Vagina (tissue), 2 donors: ENCODE measurements around the gene MERTK. TPM values are rescaled to one million over a fixed set of nuclear protein-coding genes. Genes with fewer than 3 reads are reported as not detected.

Experiments
- DNase-seq, 2 donors: peaks; one replicate each; pipeline ENCODE4 v3.0.0-alpha.2; 2017; ENCODE audit errors: extremely low spot score in 2 of 2
- H3K27ac ChIP-seq: fragments of 200-600 bp; sonication (generic); one replicate; pipeline ENCODE4 v1.5.1; 2019
- H3K27me3 ChIP-seq: fragments of 200-600 bp; sonication (generic); one replicate; pipeline ENCODE4 v1.5.1; 2019
- H3K36me3 ChIP-seq, 2 donors: fragments of 200-600 bp; sonication (generic); one replicate each; pipeline ENCODE4 v1.5.1; 2017 to 2019
- H3K4me1 ChIP-seq: fragments of 200-600 bp; sonication (generic); one replicate; pipeline ENCODE4 v1.5.1; 2019
- H3K4me3 ChIP-seq, 2 donors: fragments of 200-600 bp; sonication (generic); 1 replicate in 1 of 2; 2 replicates in 1 of 2; pipeline ENCODE4 v1.5.1; 2016 to 2019
- H3K9me3 ChIP-seq: fragments of 200-600 bp; sonication (generic); one replicate; pipeline ENCODE4 v1.5.1; 2019
- POLR2A ChIP-seq, 2 donors: fragments of 450-650 bp; IDR thresholded peaks; one replicate each; pipeline ENCODE4 v1.6.1; 2017; ENCODE audit warnings: antibody characterized with exemption in 2 of 2, mild to moderate bottlenecking in 2 of 2, moderate library complexity in 2 of 2
- POLR2AphosphoS5 ChIP-seq, 2 donors: sonication (generic); formaldehyde crosslinking; IDR thresholded peaks; one replicate each; pipeline ENCODE4 v1.9.0; 2017; ENCODE audit warnings: antibody characterized with exemption in 2 of 2, mild to moderate bottlenecking in 2 of 2, low read depth in 1 of 2; ENCODE audit not compliant: insufficient read depth in 1 of 2
- intact Hi-C: fragments of 100-400 bp; cut with DNase I; formaldehyde crosslinking; loops from one replicate; pipeline ENCODE4 v1.15.1; 2023
- total RNA-seq: library from RNA; depleted of rRNA; stranded (reverse); fragments of >200 nt; gene quantifications from one replicate; pipeline ENCODE4 v1.2.3, GENCODE V29; 2016
- TF ChIP-seq, protein P1 (sequence below), 3 experiments: fragments of 450-650 bp in 2 of 3; fragments of 200-600 bp in 1 of 3; sonication (generic) in 1 of 3; IDR thresholded peaks; one replicate each; pipeline ENCODE4 v1.5.1; 2017 to 2019; ENCODE audit warnings: antibody characterized with exemption in 3 of 3, mild to moderate bottlenecking in 2 of 3, moderate library complexity in 2 of 3

The MERTK gene
- total RNA-seq, 1 donor from 2014 or later, result 15.7 TPM

DNA sequence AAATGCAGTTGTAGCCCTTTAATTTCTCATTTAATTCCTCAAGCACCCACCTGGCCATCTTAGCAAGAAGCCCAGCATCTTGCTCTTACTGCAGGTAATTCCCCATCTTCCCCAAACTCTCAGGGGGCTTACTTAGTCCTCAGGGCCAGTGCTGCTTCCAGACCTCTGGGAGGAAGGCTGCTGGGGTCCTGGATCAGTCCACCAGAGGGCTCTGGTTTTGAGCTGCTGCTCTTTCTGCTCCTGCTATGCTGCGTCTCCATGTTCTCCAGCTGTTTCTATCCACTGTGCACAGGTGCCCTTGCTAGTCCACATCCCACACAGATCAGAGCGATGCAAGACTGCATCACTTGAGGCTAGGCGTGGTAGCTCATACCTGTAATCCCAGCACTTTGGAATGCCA lies 122.2 kb downstream of the MERTK start:
- Histone ChIP-seq H3K36me3 (peaks cover 0 to 25% of the 10 kb centered on the region in 2 donors), H3K4me3 (no peak overlapping the region), H3K4me1 (no peaks in the 10 kb centered on the region), H3K9me3 (no peaks in the 10 kb centered on the region), H3K27me3 (no peaks in the 10 kb centered on the region), H3K27ac (no peak overlapping the region)
- DNase-seq, result no peak
- intact Hi-C loops, result no loop called here
- no peak for TF ChIP-seq POLR2A (IDR thresholded peaks at IDR 0.05)
- TF ChIP-seq, protein P1, sequence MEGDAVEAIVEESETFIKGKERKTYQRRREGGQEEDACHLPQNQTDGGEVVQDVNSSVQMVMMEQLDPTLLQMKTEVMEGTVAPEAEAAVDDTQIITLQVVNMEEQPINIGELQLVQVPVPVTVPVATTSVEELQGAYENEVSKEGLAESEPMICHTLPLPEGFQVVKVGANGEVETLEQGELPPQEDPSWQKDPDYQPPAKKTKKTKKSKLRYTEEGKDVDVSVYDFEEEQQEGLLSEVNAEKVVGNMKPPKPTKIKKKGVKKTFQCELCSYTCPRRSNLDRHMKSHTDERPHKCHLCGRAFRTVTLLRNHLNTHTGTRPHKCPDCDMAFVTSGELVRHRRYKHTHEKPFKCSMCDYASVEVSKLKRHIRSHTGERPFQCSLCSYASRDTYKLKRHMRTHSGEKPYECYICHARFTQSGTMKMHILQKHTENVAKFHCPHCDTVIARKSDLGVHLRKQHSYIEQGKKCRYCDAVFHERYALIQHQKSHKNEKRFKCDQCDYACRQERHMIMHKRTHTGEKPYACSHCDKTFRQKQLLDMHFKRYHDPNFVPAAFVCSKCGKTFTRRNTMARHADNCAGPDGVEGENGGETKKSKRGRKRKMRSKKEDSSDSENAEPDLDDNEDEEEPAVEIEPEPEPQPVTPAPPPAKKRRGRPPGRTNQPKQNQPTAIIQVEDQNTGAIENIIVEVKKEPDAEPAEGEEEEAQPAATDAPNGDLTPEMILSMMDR (IDR thresholded peaks at IDR 0.05), result no peak
- TF ChIP-seq POLR2AphosphoS5 (IDR thresholded peaks at IDR 0.05; ENCODE audit: insufficient read depth in 1 of 2, low read depth in 1 of 2), result no peak

DNA sequence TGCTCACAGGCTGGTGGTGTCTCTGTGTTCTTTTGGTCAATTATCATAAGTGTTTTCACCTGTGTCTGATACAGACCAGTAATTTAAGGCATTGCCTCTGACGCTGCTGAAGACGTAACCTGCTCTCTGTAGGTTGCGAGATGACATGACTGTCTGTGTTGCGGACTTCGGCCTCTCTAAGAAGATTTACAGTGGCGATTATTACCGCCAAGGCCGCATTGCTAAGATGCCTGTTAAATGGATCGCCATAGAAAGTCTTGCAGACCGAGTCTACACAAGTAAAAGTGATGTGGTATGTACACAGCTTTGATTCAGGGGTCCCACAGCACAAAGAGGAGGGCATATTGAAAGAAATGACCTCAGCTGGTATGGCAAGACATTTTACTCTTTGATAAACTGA lies 122.9 kb downstream of the MERTK start:
- no peak overlapping the region for H3K27ac ChIP-seq
- peaks cover 0 to 25% of the 10 kb centered on the region in 2 donors for H3K36me3 ChIP-seq
- DNase-seq, result no peak
- TF ChIP-seq POLR2A (IDR thresholded peaks at IDR 0.05) (no peak), POLR2AphosphoS5 (IDR thresholded peaks at IDR 0.05; ENCODE audit: insufficient read depth in 1 of 2, low read depth in 1 of 2) (no peak)
- TF ChIP-seq, protein P1 (IDR thresholded peaks at IDR 0.05), result no peak
- no peak overlapping the region for H3K4me3 ChIP-seq
- intact Hi-C loops, result no loop called here
- H3K4me1 ChIP-seq, result no peaks in the 10 kb centered on the region
- no peaks in the 10 kb centered on the region for H3K9me3 ChIP-seq
- no peaks in the 10 kb centered on the region for H3K27me3 ChIP-seq

- intact Hi-C loops, result no loop called here
- Histone ChIP-seq H3K27ac (no peak overlapping the region), H3K36me3 (peaks cover 0 to 25% of the 10 kb centered on the region in 2 donors), H3K9me3 (no peaks in the 10 kb centered on the region), H3K4me1 (no peaks in the 10 kb centered on the region), H3K27me3 (no peaks in the 10 kb centered on the region), H3K4me3 (no peak overlapping the region)
- DNase-seq, result no peak
- TF ChIP-seq POLR2A (IDR thresholded peaks at IDR 0.05) (no peak), POLR2AphosphoS5 (IDR thresholded peaks at IDR 0.05; ENCODE audit: insufficient read depth in 1 of 2, low read depth in 1 of 2) (no peak)
- TF ChIP-seq, protein P1 (IDR thresholded peaks at IDR 0.05), result no peak
These were observed 123.4 kb downstream of the MERTK start for GRCh38 chr2:112021781-112022231.

GRCh38 chr2:112023707-112024106 lies 125.3 kb downstream of the MERTK start:
- intact Hi-C loops, result no loop called here
- no peak for DNase-seq
- Histone ChIP-seq H3K36me3 (peaks cover 0 to 25% of the 10 kb centered on the region in 2 donors), H3K27me3 (no peaks in the 10 kb centered on the region), H3K9me3 (no peaks in the 10 kb centered on the region), H3K4me3 (no peak overlapping the region), H3K27ac (no peak overlapping the region), H3K4me1 (no peaks in the 10 kb centered on the region)
- no peak for TF ChIP-seq POLR2A (IDR thresholded peaks at IDR 0.05)
- no peak for TF ChIP-seq POLR2AphosphoS5 (IDR thresholded peaks at IDR 0.05; ENCODE audit: insufficient read depth in 1 of 2, low read depth in 1 of 2)
- TF ChIP-seq, protein P1 (IDR thresholded peaks at IDR 0.05), result no peak

DNA sequence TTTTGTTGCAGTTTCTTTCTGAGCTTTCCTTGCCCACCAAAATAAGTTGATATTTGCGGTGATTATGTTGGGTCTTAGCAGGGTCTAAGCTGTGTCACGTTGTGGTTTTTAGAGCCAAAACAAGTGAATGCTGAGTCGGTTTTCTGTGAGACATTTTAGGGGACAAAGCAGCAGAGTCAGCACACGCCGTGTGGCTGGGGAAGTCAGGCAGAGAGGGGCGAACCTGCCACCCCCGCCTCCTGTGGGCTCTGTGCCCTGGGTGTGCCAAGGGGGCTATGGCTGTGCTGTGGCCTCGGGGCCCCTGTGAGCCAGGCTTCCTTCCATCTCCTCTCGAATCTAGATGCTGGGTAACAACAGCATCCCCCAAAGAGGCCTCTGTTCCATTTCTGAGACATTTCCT lies 125.8 kb downstream of the MERTK start:
- no peaks in the 10 kb centered on the region for H3K27me3 ChIP-seq
- H3K9me3 ChIP-seq, result no peaks in the 10 kb centered on the region
- H3K36me3 ChIP-seq, result peaks cover 0 to 25% of the 10 kb centered on the region in 2 donors
- H3K4me3 ChIP-seq, result no peak overlapping the region
- no peak for DNase-seq
- no peak overlapping the region for H3K27ac ChIP-seq
- intact Hi-C loops, result no loop called here
- TF ChIP-seq, protein P1 (IDR thresholded peaks at IDR 0.05), result no peak
- H3K4me1 ChIP-seq, result no peaks in the 10 kb centered on the region
